K562 (cell line): Measurements from ENCODE around the gene FSTL4.
"Not testable (repeated sequence)": the region's sequence is repeated elsewhere in the genome, so short reads cannot be mapped to it uniquely, and the experiment has no call there.

Experiments used
- EZH2 ChIP-seq: IDR thresholded peaks from 2 replicates; pipeline ENCODE4 v1.6.1; 2012; ENCODE audit warnings: low read depth, mild to moderate bottlenecking, inconsistent platforms, low read length, borderline replicate concordance
- HCFC1 ChIP-seq: IDR thresholded peaks from 2 replicates; pipeline ENCODE4 v1.6.1; 2012; ENCODE audit warnings: low read depth, low read length, improper control_type of control experiment
- IFI16 ChIP-seq: fragments of 250-450 bp; sonication (Bioruptor Pico); IDR thresholded peaks from 2 replicates; pipeline ENCODE4 v2.1.2; 2022; ENCODE audit warnings: mild to moderate bottlenecking, inconsistent platforms
- LEF1 ChIP-seq: fragments of 450-650 bp; IDR thresholded peaks from 2 replicates; pipeline ENCODE4 v1.6.1; 2016; ENCODE audit warnings: mild to moderate bottlenecking
- PHB2 ChIP-seq: fragments of 450-650 bp; IDR thresholded peaks from 2 replicates; pipeline ENCODE4 v1.6.1; 2017; ENCODE audit warnings: low read depth
- POLR2A ChIP-seq: fragments of 450-650 bp; conservative IDR thresholded peaks from 2 replicates; pipeline ENCODE4 v1.6.1; 2016
- POLR2AphosphoS5 ChIP-seq: IDR thresholded peaks from 2 replicates; pipeline ENCODE4 v1.6.1; 2011; ENCODE audit warnings: mild to moderate bottlenecking, low read depth, low read length, moderate library complexity; ENCODE audit not compliant: control insufficient read depth, insufficient read depth
- SIN3A ChIP-seq, 2 experiments: fragments of 150-350 bp in 1 of 2; IDR thresholded peaks; 2 replicates each; pipeline ENCODE4 v1.6.1; 2011 to 2016; ENCODE audit warnings: borderline replicate concordance in 2 of 2, low read depth in 2 of 2, low read length in 2 of 2, mild to moderate bottlenecking in 2 of 2, moderate library complexity in 2 of 2; ENCODE audit not compliant: control insufficient read depth in 1 of 2
- TCF15 ChIP-seq: fragments of 250-450 bp; sonication (Bioruptor Pico); IDR thresholded peaks from 2 replicates; pipeline ENCODE4 v1.8.0; 2022; ENCODE audit warnings: moderate library complexity, mild to moderate bottlenecking, inconsistent platforms
- ZNF398 ChIP-seq: fragments of 250-450 bp; sonication (Bioruptor Pico); IDR thresholded peaks from 2 replicates; pipeline ENCODE4 v1.8.0; 2021; ENCODE audit warnings: moderate library complexity, mild to moderate bottlenecking, inconsistent platforms
- TF ChIP-seq, protein P1 (sequence below): sonication (generic); formaldehyde crosslinking; IDR thresholded peaks from 2 replicates; pipeline ENCODE4 v1.8.0; 2022; ENCODE audit warnings: missing genetic modification reagents, mild to moderate bottlenecking, borderline replicate concordance
- TF ChIP-seq, protein P2 (sequence below), 3 experiments: IDR thresholded peaks in 2 of 3; conservative IDR thresholded peaks in 1 of 3; 2 replicates each; pipeline ENCODE4 v1.5.1; 2011 to 2012; ENCODE audit warnings: low read length in 3 of 3, mild to moderate bottlenecking in 3 of 3, control low read depth in 2 of 3, improper control_type of control experiment in 1 of 3, inconsistent platforms in 1 of 3, low read depth in 1 of 3, mixed read lengths in 1 of 3, moderate library complexity in 1 of 3; ENCODE audit not compliant: insufficient read depth in 2 of 3

GRCh38 chr5:133395207-133395606 is 217.1 kb downstream of the FSTL4 start:
- TF ChIP-seq EZH2; IFI16; POLR2AphosphoS5; LEF1; HCFC1; SIN3A (IDR thresholded peaks at IDR 0.05; ENCODE audit: borderline replicate concordance in 2 of 2, control insufficient read depth in 1 of 2, low read depth in 2 of 2, low read length in 2 of 2); PHB2; ZNF398 (CRISPR knock-in tag); TCF15 (CRISPR knock-in tag); POLR2A: not testable (repeated sequence)
- TF ChIP-seq, protein P1, sequence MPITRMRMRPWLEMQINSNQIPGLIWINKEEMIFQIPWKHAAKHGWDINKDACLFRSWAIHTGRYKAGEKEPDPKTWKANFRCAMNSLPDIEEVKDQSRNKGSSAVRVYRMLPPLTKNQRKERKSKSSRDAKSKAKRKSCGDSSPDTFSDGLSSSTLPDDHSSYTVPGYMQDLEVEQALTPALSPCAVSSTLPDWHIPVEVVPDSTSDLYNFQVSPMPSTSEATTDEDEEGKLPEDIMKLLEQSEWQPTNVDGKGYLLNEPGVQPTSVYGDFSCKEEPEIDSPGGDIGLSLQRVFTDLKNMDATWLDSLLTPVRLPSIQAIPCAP (CRISPR knock-in tag): not testable (repeated sequence)
- TF ChIP-seq, protein P2, sequence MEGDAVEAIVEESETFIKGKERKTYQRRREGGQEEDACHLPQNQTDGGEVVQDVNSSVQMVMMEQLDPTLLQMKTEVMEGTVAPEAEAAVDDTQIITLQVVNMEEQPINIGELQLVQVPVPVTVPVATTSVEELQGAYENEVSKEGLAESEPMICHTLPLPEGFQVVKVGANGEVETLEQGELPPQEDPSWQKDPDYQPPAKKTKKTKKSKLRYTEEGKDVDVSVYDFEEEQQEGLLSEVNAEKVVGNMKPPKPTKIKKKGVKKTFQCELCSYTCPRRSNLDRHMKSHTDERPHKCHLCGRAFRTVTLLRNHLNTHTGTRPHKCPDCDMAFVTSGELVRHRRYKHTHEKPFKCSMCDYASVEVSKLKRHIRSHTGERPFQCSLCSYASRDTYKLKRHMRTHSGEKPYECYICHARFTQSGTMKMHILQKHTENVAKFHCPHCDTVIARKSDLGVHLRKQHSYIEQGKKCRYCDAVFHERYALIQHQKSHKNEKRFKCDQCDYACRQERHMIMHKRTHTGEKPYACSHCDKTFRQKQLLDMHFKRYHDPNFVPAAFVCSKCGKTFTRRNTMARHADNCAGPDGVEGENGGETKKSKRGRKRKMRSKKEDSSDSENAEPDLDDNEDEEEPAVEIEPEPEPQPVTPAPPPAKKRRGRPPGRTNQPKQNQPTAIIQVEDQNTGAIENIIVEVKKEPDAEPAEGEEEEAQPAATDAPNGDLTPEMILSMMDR (IDR thresholded peaks at IDR 0.05 in 2 of 3, conservative IDR thresholded peaks at IDR 0.05 in 1 of 3; ENCODE audit: insufficient read depth in 2 of 3, low read depth in 1 of 3, low read length in 3 of 3): not testable (repeated sequence)
